Measurements from ENCODE around the gene PRR12.

- TF ChIP-seq, protein P1, sequence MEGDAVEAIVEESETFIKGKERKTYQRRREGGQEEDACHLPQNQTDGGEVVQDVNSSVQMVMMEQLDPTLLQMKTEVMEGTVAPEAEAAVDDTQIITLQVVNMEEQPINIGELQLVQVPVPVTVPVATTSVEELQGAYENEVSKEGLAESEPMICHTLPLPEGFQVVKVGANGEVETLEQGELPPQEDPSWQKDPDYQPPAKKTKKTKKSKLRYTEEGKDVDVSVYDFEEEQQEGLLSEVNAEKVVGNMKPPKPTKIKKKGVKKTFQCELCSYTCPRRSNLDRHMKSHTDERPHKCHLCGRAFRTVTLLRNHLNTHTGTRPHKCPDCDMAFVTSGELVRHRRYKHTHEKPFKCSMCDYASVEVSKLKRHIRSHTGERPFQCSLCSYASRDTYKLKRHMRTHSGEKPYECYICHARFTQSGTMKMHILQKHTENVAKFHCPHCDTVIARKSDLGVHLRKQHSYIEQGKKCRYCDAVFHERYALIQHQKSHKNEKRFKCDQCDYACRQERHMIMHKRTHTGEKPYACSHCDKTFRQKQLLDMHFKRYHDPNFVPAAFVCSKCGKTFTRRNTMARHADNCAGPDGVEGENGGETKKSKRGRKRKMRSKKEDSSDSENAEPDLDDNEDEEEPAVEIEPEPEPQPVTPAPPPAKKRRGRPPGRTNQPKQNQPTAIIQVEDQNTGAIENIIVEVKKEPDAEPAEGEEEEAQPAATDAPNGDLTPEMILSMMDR (IDR thresholded peaks at IDR 0.05; ENCODE audit: borderline replicate concordance, extremely low read depth, low read length, poor library complexity, severe bottlenecking): no peak
- no peak for TF ChIP-seq EZH2 (IDR thresholded peaks at IDR 0.05; ENCODE audit: borderline replicate concordance, low read depth, low read length, severe bottlenecking)
These were observed 30.6 kb upstream of the PRR12 start for GRCh38 chr19:49560358-49560900.
